ENCODE results near the gene ADAM17. TPM values are rescaled to one million over a fixed set of nuclear protein-coding genes. Genes with fewer than 3 reads are reported as not detected.

Gene ADAM17
- total and polyA plus RNA-seq, 8 donors = 4.0 to 46.1 (median 16.8) TPM

GRCh38 chr2:9474361-9475057, 81.1 kb downstream of the ADAM17 start, which contains the start of gene IAH1:
IAH1 (plus strand) TSS chr2:9474551; CDS start chr2:9474567, 16 bp downstream.
- Histone ChIP-seq H3K27me3 (no peaks in the 10 kb centered on the region), H3K27ac (peak within 1 kb of the TSS; percentile 87 to 95 (median 91)), H3K4me3 (peak within 1 kb of the TSS; percentile 66 to 87 (median 80)), H3K36me3 (peaks cover 6 to 34% (median 31%) of the 10 kb centered on the region in 4 donors), H3K4me1 (peaks cover 22 to 49% (median 41%) of the 10 kb centered on the region in 4 donors), H3K9me3 (no peaks in the 10 kb centered on the region)
- peak; percentile 63 to 85 for DNase-seq
- WGBS, 5 donors = 0 to 1% (median 1%) methylated on average over 50 to 91 of the region's 91 CpGs; no CpG with 5 or more reads in 1 of the 5 donors
- intact Hi-C loops (cut with DNase I; ENCODE audit: low total_unique reads) = no loop called here
- TF ChIP-seq POLR2A (IDR thresholded peaks at IDR 0.05) = no peak
- peak in 2 of 3 donors; percentile 16 to 52 for TF ChIP-seq POLR2AphosphoS5 (IDR thresholded peaks at IDR 0.05)

- intact Hi-C loops (cut with DNase I; ENCODE audit: low total_unique reads) = no loop called here
- 3 to 32% (median 4%) methylated on average over 17 to 39 of the region's 39 CpGs for WGBS, 5 donors
- H3K4me3 ChIP-seq = peak overlapping the region; percentile 66 to 87 (median 80)
- no peaks in the 10 kb centered on the region for H3K27me3 ChIP-seq
- H3K27ac ChIP-seq = peak overlapping the region; percentile 87 to 95 (median 91)
- DNase-seq = peak; percentile 51 to 70
- H3K9me3 ChIP-seq = no peaks in the 10 kb centered on the region
- no peak for TF ChIP-seq CTCF (IDR thresholded peaks at IDR 0.05)
- no peak for TF ChIP-seq EP300 (IDR thresholded peaks at IDR 0.05)
- peak in 1 of 3 donors; percentile 5 for TF ChIP-seq POLR2AphosphoS5 (IDR thresholded peaks at IDR 0.05)
- peaks cover 22 to 49% (median 41%) of the 10 kb centered on the region in 4 donors for H3K4me1 ChIP-seq
- peaks cover 6 to 36% (median 31%) of the 10 kb centered on the region in 4 donors for H3K36me3 ChIP-seq
Observed at GRCh38 chr2:9473985-9474360, 81.7 kb downstream of the ADAM17 start.

- H3K27me3 ChIP-seq = no peaks in the 10 kb centered on the region
- intact Hi-C loops (cut with DNase I; ENCODE audit: low total_unique reads) = no loop called here
- peak overlapping the region; percentile 66 to 87 (median 80) for H3K4me3 ChIP-seq
- H3K9me3 ChIP-seq = no peaks in the 10 kb centered on the region
- 21 to 37% (median 22%) methylated on average over 23 to 24 of the region's 24 CpGs for WGBS, 5 donors
- H3K27ac ChIP-seq = peak overlapping the region; percentile 87 to 95 (median 91)
- peak; percentile 52 to 67 for DNase-seq
- peaks cover 6 to 36% (median 28%) of the 10 kb centered on the region in 4 donors for H3K36me3 ChIP-seq
- peaks cover 22 to 45% (median 39%) of the 10 kb centered on the region in 4 donors for H3K4me1 ChIP-seq
- TF ChIP-seq CTCF (IDR thresholded peaks at IDR 0.05) (peak in 3 of 7 experiments; percentile 19 to 29 (median 22)), EP300 (IDR thresholded peaks at IDR 0.05) (no peak), POLR2AphosphoS5 (IDR thresholded peaks at IDR 0.05) (no peak), POLR2A (IDR thresholded peaks at IDR 0.05) (no peak)
Observed at GRCh38 chr2:9473308-9473984, 82.2 kb downstream of the ADAM17 start.

GRCh38 chr2:9472511-9472910, 83.1 kb downstream of the ADAM17 start:
- peaks cover 6 to 44% (median 36%) of the 10 kb centered on the region in 4 donors for H3K36me3 ChIP-seq
- H3K27ac ChIP-seq = no peak overlapping the region
- H3K4me3 ChIP-seq = no peak overlapping the region
- no peaks in the 10 kb centered on the region for H3K27me3 ChIP-seq
- DNase-seq = no peak
- peaks cover 22 to 37% (median 34%) of the 10 kb centered on the region in 4 donors for H3K4me1 ChIP-seq
- no peaks in the 10 kb centered on the region for H3K9me3 ChIP-seq
- intact Hi-C loops (cut with DNase I; ENCODE audit: low total_unique reads) = no loop called here
- WGBS, 5 donors = 93 to 99% (median 97%) methylated on average over 9 of the region's 9 CpGs
- TF ChIP-seq POLR2A (IDR thresholded peaks at IDR 0.05) (no peak), EP300 (IDR thresholded peaks at IDR 0.05) (no peak), POLR2AphosphoS5 (IDR thresholded peaks at IDR 0.05) (no peak), CTCF (IDR thresholded peaks at IDR 0.05) (no peak)
